HL-60 (cell line): ENCODE results near the gene CHN2.

Source experiments
- DNase-seq, 2 experiments: peaks; one replicate each; pipeline ENCODE4 v3.0.0-alpha.2; 2010 to 2020; ENCODE audit warnings: low read depth in 1 of 2, low spot score in 1 of 2
- H3K27ac ChIP-seq: fragments of 250-450 bp; sonication (Bioruptor Pico); replicated peaks from 2 replicates; pipeline ENCODE4 v1.5.1; 2020; ENCODE audit warnings: mild to moderate bottlenecking, moderate library complexity
- H3K27me3 ChIP-seq: fragments of 250-450 bp; sonication (Bioruptor Pico); 2 replicates; pipeline ENCODE4 v1.5.1; 2021; ENCODE audit warnings: mild to moderate bottlenecking, moderate library complexity; ENCODE audit not compliant: insufficient read depth, poor library complexity, severe bottlenecking
- H3K4me3 ChIP-seq: replicated peaks from 2 replicates; pipeline ENCODE4 v1.5.1; 2011; ENCODE audit warnings: mild to moderate bottlenecking, control low read depth, low read length; ENCODE audit not compliant: insufficient read depth
- GABPA ChIP-seq: IDR thresholded peaks from 2 replicates; pipeline ENCODE4 v1.6.1; 2012; ENCODE audit warnings: low read depth
- POLR2AphosphoS5 ChIP-seq: IDR thresholded peaks from 2 replicates; pipeline ENCODE4 v1.6.1; 2012; ENCODE audit warnings: low read depth
- SPI1 ChIP-seq: IDR thresholded peaks from 2 replicates; pipeline ENCODE4 v1.6.1; 2012; ENCODE audit warnings: low read depth, mild to moderate bottlenecking, borderline replicate concordance
- TF ChIP-seq, protein P1 (sequence below): IDR thresholded peaks from one replicate; pipeline ENCODE4 v1.5.1; 2011; ENCODE audit warnings: low read length, control low read depth, inconsistent platforms; ENCODE audit not compliant: insufficient read depth
- TF ChIP-seq, protein P2 (sequence below): IDR thresholded peaks from 2 replicates; pipeline ENCODE4 v1.6.1; 2012; ENCODE audit warnings: low read depth; ENCODE audit not compliant: insufficient replicate concordance

Gene CHN2

DNA sequence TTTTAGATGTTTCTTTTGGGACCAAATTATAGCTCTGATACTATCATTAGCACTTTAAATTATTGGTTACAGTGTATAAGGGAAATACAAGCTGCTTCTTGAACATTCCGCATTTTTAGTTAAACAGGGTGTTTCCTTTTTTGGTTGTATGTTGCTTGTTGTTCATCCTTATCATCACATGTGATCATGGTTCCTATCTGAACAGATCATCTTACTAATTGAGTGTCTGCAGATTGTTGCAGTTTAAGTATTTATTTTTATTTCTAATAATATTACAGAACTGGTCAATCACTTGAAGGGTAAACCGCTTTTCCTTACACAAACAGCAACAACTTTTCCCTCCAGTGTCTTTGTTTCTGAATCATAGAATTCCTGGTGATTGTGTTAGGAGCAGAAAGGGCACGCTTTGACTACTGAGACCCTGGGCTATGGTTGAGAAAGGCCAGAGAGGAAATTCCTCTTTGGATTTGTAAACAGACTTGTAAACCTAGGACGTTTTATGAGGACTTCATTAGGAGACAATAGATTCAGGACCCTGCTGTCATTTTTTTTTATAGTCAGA, 37.2 kb downstream of the CHN2 start:
- TF ChIP-seq, protein P1, sequence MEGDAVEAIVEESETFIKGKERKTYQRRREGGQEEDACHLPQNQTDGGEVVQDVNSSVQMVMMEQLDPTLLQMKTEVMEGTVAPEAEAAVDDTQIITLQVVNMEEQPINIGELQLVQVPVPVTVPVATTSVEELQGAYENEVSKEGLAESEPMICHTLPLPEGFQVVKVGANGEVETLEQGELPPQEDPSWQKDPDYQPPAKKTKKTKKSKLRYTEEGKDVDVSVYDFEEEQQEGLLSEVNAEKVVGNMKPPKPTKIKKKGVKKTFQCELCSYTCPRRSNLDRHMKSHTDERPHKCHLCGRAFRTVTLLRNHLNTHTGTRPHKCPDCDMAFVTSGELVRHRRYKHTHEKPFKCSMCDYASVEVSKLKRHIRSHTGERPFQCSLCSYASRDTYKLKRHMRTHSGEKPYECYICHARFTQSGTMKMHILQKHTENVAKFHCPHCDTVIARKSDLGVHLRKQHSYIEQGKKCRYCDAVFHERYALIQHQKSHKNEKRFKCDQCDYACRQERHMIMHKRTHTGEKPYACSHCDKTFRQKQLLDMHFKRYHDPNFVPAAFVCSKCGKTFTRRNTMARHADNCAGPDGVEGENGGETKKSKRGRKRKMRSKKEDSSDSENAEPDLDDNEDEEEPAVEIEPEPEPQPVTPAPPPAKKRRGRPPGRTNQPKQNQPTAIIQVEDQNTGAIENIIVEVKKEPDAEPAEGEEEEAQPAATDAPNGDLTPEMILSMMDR, result no peak
- no peak for TF ChIP-seq SPI1
- no peak for TF ChIP-seq POLR2AphosphoS5
- no peak for TF ChIP-seq GABPA
- TF ChIP-seq, protein P2, sequence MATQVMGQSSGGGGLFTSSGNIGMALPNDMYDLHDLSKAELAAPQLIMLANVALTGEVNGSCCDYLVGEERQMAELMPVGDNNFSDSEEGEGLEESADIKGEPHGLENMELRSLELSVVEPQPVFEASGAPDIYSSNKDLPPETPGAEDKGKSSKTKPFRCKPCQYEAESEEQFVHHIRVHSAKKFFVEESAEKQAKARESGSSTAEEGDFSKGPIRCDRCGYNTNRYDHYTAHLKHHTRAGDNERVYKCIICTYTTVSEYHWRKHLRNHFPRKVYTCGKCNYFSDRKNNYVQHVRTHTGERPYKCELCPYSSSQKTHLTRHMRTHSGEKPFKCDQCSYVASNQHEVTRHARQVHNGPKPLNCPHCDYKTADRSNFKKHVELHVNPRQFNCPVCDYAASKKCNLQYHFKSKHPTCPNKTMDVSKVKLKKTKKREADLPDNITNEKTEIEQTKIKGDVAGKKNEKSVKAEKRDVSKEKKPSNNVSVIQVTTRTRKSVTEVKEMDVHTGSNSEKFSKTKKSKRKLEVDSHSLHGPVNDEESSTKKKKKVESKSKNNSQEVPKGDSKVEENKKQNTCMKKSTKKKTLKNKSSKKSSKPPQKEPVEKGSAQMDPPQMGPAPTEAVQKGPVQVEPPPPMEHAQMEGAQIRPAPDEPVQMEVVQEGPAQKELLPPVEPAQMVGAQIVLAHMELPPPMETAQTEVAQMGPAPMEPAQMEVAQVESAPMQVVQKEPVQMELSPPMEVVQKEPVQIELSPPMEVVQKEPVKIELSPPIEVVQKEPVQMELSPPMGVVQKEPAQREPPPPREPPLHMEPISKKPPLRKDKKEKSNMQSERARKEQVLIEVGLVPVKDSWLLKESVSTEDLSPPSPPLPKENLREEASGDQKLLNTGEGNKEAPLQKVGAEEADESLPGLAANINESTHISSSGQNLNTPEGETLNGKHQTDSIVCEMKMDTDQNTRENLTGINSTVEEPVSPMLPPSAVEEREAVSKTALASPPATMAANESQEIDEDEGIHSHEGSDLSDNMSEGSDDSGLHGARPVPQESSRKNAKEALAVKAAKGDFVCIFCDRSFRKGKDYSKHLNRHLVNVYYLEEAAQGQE, result no peak
- no peak for DNase-seq
- H3K27me3 ChIP-seq, result no peaks in the 10 kb centered on the region
- no peak overlapping the region for H3K4me3 ChIP-seq
- no peak overlapping the region for H3K27ac ChIP-seq

DNA sequence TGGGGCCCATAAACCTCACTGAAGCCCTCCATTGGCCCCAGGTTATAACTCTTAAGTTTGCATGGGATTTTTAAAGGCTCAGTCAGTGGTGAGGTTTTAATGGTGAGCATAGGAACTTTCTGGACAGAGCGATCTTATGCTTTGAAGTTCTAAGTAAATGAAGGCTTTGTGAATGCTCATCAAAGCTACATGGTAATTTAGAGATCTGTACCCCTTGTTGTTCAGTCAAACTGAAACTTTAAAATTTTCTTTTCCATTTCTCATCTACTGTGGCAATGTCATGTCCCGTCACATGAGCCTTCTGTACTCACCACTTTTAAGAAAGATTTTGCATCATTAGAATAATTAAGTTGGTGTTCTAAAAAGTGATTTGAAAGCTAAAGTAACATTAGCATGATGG, 39.9 kb downstream of the CHN2 start:
- TF ChIP-seq GABPA (no peak), POLR2AphosphoS5 (no peak), SPI1 (no peak)
- TF ChIP-seq, protein P2, result no peak
- TF ChIP-seq, protein P1, result no peak
- no peaks in the 10 kb centered on the region for H3K27me3 ChIP-seq
- no peak overlapping the region for H3K27ac ChIP-seq
- DNase-seq, result no peak
- H3K4me3 ChIP-seq, result no peak overlapping the region

DNA sequence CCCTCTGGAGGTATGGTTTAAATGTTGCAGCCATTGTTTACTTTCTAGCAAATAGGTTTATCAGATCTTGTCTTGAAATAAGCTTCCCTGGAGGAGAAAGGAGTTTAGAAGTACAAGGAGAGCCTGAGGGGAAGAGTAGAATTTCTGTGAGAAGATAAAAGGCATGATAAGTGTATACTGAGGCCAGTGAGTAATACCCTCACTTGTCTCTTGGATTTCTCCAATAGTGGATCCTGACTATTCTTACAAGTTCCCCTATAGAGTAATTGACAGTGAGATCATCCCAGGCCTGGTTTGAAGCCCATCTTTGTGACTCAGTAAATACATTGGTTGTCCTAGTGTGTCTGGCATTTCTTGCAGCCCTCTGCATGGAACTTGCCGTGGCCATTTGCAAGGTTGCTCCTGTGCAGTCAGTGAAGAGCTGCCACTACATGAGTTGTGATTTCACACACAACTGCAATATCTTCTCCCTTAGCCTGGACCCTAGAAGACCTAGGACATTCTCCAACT, 41.6 kb downstream of the CHN2 start:
- H3K4me3 ChIP-seq, result no peak overlapping the region
- H3K27me3 ChIP-seq, result no peaks in the 10 kb centered on the region
- DNase-seq, result no peak
- H3K27ac ChIP-seq, result no peak overlapping the region
- TF ChIP-seq, protein P1, result no peak
- TF ChIP-seq, protein P2, result no peak
- no peak for TF ChIP-seq GABPA
- TF ChIP-seq SPI1, result no peak
